HUDEP-2 (cell line): ENCODE measurements around the gene COL1A1.

Source experiments
- DNase-seq, 76 experiments: peaks; one replicate each; lab custom pipeline; 2025; ENCODE audit not compliant: unreplicated experiment in 76 of 76; lab: John Stamatoyannopoulos, UW

COL1A1 gene

GRCh38 chr17:50161911-50162288 is 39.5 kb downstream of the COL1A1 start:
- DNase-seq = no peak

DNA sequence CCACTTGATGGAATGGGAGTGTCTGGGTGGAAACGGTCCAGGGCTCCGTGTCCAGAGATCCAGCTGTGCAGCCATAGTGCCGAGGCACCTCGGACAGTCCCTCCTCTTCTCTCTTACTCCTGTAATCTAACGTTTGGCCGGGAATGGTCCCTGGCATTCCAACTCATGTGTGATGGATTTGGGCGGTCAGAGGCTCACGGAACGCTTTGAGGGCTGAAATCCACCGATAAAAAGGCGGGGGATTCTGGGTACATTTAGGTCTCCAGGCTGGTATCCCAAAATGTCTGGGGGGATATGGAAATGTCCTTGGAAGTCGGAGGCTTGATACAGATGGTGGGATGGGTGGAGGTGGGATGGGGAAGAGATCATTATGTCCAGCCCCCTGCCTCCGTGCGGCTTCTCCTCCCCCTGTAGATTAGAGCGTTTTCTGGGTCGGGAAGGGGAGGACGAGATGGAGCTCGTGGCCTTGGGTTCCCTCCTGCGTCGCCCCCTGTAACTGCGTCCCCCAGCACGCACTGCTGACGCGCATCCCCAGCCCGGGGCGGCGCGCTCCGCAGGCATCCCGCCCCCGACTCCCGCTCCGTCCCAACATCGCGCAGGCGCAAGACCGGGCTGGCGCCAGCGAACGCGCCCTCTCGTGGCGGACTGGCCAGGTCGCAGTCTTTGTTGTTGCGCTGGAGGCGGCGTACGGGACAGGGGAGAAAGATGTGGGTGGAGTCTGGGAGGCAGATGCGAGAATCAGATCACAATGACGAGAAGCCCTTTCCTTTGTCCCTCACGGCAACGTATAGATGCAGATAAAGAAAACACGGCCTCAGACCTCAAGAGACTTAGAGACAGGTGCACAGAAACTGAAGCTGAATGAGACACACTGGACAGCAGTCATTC is 40.2 kb downstream of the COL1A1 start:
- peak in 72 of 76 experiments; percentile 22 to 94 (median 80) for DNase-seq

DNA sequence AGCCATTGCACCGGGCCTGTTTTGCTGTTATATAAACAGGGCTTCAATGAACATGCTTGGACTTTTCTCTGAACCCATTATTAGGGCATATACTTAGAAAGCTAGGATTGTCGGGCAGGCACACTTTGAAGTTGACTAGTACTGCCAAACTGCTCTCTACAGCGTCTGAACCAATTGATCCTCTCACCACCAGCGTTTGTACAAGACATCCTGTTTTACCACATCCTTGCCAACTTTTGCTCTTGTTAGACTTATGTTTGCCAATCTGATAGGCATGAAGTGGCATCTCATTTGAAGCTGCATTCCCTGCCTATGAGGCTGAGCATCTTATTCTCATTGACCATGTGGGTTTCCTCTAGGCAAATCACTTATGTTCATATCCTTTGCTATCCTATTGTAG is 43.5 kb downstream of the COL1A1 start:
- no peak for DNase-seq

DNA sequence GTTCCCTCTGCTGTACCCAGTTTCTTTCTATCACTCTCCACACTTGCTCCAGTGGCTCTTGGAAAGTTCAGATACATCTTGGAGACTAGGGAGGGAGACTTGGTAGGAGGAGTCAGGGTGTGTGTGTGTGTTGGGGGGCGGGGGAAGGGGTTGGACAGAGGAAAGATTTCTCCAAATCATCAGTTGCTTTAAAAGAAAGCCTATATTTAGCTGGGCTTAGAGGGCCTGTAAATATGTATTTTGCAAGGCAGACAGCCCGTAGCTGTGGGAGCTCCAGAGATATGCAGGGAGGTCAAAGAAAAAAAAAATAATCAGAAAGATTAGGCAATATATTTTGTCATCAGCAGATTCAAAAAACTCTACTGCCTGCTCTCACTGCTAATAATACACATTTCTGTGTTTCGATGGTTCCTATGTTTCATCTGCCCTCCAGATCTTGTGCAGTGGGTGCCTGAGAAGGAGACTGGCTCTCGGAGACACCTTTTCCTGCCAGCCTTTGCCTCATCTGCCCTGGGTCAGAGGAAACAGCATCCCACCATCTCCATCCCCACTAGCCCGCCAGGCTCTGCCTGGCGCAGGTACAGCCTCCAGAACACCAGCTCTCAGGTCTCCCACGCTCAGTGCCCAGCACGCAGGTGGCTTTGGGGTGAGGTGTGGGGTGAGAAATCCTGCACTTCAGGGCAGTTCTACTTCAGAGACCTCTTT is 46.2 kb downstream of the COL1A1 start:
- DNase-seq = peak in 10 of 76 experiments; percentile 9 to 29 (median 19)

DNA sequence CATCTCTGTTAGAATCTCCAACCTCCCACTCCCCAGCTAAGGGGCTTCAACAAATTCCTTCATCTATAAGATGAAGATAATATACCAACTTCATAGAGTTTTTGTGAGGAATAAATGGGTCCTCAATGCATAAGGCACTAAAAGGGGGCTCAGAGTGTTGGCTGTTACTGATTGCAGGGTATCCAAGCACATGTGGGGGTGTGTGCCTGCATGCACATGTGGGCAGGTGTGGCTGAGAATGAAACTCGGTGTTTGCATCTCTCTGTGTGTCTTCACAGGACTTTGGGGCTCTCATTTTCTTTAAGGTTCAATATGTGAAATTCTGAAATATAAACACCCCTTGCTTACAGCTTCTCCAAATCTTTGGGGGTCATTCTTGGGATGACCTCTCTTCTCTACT is 46.8 kb downstream of the COL1A1 start:
- DNase-seq = no peak

- peak in 75 of 76 experiments; percentile 44 to 98 (median 83) for DNase-seq
These were observed 47.5 kb downstream of the COL1A1 start for GRCh38 chr17:50153650-50154575.

DNA sequence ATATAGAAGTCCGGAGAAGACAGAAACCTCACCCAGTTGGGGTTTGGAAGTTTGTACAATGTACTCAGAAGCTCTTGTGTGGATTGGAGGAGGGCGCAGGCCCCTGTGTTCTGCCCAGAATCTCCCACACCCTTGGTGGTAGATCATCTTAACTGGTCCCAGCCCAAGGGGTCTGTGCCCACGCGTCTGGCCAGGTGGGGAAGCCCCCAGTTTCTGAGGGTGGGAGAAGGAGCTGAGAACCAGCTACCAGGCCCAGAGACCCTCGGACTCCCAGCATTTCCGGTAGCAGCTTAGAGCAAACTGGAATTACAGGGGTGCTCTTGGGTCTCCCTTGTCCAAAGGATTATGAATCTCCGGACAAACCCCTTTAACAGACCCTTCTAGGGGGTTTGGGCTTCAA is 48.7 kb downstream of the COL1A1 start:
- no peak for DNase-seq

- DNase-seq = peak in 63 of 76 experiments; percentile 2 to 76 (median 52)
These were observed 49.4 kb downstream of the COL1A1 start for GRCh38 chr17:50151937-50152547.

GRCh38 chr17:50151041-50151936 is 50.1 kb downstream of the COL1A1 start:
- peak in 71 of 76 experiments; percentile 38 to 89 (median 73) for DNase-seq

DNA sequence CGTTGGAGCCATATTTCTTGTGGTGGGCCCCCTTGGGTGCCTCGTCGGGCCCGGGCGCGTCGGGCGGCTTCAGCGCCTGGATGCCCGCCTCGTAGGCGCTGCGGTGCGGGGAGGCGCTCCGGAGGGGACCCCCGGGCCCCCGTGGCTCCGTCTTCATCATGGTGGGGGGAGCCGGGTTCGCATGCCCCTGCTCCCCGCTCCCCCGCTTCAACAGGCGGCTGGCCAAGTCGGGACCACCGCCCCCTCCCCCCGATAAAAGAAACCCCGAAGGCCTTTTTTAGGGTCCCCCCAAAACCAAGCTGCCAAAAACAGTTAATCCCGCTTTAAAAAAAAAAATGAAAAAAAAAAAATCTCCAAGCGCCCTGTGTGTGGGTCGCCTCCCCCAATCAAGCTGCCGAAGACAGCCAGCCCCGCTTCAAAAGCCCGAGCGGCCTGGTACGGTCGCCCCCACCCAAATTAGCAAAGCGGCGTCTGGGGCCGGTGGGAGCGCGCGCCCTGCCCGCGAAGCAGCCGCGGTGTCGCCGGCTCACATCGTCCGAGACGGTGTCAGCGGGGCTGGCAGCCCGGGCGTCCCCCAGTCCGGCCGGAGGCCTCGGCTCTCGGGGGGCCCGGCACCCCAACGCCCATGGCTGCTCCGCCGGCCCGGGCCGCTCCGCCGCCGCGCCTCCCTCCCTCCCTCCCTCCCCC is 50.9 kb downstream of the COL1A1 start, which contains the start of gene PPP1R9B:
PPP1R9B (minus strand) TSS at position 324 of the 687 bp plus-strand sequence; CDS start at position 160, 164 bp downstream.
- peak in 2 of 76 experiments; percentile 49 to 51 for DNase-seq

GRCh38 chr17:50149417-50150353 is 51.7 kb downstream of the COL1A1 start:
- DNase-seq = peak in 33 of 76 experiments; percentile 12 to 55 (median 30)

- peak in 1 of 76 experiments; percentile 41 for DNase-seq
These were observed 52.4 kb downstream of the COL1A1 start for GRCh38 chr17:50149091-50149416.

DNA sequence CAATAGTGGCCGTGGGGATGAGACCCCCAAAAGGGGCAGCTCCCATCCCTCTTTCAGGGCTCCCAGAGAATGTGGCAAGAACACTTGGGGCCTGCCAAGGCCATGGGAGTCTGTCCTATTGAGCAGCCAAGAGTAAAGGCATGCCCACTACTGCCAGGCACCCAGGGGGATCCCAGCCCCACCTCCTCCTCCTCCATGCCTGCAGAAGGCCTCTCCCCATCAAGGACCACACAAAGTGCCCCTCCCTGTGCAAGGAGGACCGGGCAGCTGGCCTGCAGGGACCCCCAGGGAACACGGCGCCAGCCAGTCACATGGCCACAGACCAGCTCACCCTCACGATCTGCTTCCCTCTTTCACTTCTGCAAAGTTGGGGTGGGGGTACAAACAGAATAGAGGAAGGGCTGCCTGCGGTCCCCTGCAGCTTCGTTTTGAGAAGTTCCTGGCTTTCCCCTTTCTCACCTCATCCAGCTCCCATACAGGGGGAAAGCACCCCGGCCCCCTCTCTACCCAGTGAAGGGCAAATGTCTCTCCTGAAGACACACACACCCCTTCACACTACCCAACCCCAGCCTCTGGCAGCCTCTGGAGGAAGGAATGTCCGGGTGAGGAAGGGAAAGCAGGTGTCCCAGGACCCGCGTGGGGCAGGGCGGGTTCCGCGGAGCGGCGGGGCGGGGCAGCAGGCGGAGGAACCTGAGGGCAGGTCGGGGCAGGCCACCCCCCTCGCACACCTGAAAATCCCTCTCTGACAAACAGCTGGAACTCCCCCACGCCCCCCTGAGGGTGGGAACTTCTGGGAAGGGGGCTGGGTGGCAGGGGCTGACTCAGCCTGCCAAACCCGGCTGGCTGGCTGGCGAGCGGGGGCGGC is 53.0 kb downstream of the COL1A1 start:
- peak in 10 of 76 experiments; percentile 12 to 34 (median 26) for DNase-seq

- DNase-seq = no peak
These were observed 53.6 kb downstream of the COL1A1 start for GRCh38 chr17:50147841-50148225.

DNA sequence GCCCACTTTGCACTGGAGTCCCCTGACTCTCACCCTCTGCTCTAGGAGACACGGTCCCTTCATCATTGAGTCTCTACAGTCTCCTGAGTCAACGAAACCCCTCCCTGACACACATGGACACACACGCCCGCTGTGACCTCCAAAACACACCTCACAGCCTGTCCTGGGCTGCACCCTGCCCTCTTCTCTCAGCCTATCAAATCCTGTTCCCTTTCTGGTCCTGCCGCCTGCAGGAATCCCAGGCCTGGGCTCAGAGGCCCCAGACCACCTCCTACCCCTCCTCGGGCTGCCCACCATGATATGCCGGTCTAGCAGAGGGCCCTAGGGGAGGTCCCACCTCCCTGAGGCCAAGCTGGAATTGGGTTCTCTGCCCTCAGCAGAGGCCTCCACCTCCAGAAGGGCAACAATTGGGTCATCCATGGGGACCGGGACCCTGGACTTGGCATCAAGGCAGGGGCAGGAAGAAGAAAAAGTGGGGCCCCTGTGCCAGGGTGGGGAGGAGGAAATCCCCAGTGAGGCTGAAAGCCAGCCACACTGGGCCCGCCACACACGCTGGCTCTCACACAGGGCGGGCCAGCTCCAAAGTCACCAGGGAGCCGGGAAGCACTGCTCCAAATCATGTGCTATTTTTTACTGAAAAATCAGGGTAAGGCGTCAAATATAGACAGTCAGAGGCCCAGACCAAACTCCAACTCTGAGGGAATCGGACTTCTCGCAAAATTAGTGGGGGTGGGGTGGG is 54.3 kb downstream of the COL1A1 start:
- no peak for DNase-seq
